ENCODE results near the gene SEBOX.

SEBOX gene

DNA sequence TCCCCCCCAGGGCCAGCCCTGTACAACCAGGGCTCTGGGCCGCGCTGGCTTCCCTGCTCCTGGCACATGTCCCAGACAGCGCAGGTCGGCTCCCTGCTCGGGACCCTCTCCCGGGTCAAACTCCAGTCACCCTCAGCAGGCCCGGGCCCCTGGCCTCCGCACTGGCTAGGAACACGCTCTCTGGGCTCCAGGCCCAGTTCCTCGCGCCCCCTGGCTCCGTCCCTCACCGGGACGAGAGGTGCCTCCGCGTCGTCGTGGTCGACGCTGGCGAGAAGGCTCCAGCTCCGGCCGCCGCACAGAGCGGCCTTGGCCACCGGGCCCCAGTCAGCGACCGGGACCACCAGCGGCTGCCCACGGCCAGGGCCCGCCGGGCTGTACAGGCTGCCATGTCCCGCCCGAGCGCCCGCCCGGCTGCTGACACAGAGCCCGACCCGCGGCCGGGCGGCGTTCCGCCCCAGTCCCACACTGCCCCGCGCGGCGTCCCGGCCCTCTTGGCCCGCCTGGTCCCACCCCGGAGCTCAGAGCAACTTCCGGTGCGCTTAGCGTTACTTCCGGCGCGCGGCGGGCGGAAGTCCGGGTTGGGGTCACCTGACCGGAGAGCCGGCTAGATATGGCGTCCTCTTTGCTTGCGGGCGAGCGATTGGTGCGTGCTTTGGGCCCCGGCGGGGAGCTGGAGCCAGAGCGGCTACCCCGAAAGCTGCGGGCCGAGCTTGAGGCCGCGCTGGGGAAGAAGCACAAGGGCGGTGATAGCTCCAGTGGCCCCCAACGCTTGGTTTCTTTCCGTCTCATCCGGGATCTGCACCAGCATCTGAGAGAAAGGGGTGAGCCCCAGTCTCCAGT is 7.7 kb downstream of the SEBOX start, which contains the start of gene POLDIP2:
Gene POLDIP2 (minus strand): TSS at position 467 of the 840 bp plus-strand sequence. CDS start 79 bp downstream, at position 388.
- H3K4me3 Mint-ChIP-seq: peak within 1 kb of the TSS; percentile 93
- H3K36me3 Mint-ChIP-seq (ENCODE audit: insufficient read depth): peaks cover 42% of the 10 kb centered on the region
- ATAC-seq (replicated peaks; ENCODE audit: extremely low read depth, poor library complexity, severe bottlenecking) (peak; percentile 100), DNase-seq (ENCODE audit: low spot score in 2 of 2) (peak; percentile 91 to 94)
- H3K27me3 Mint-ChIP-seq: no peaks in the 10 kb centered on the region
- H3K9me3 Mint-ChIP-seq: no peaks in the 10 kb centered on the region
- H3K27ac Mint-ChIP-seq (ENCODE audit: low read depth): peak within 1 kb of the TSS; percentile 94
- peaks cover 25% of the 10 kb centered on the region for H3K4me1 Mint-ChIP-seq

DNA sequence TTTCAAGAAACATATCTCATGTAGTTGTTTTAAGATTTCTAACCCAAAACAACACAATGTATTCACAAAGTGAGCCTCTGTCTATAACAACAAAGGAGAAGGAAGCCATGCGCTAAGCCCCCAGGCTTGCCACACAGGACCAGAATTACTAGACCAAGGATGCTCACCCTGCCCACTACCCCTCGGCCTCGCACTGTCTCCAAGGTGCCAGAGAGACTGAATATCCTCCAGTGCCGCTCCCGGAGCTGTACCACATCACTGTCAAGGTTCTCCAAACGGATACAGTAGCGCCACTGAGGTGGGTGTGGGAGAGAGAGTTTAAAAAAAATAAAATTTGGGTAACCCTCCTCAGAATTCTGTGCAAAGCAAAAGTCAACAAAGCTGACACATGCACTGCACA is 14.7 kb downstream of the SEBOX start:
- no peaks in the 10 kb centered on the region for H3K9me3 Mint-ChIP-seq
- ATAC-seq (replicated peaks; ENCODE audit: extremely low read depth, poor library complexity, severe bottlenecking) (no peak), DNase-seq (ENCODE audit: low spot score in 2 of 2) (no peak)
- H3K27me3 Mint-ChIP-seq: no peaks in the 10 kb centered on the region
- H3K4me1 Mint-ChIP-seq: no peaks in the 10 kb centered on the region
- H3K36me3 Mint-ChIP-seq (ENCODE audit: insufficient read depth): peaks cover 43% of the 10 kb centered on the region
- no peak overlapping the region for H3K4me3 Mint-ChIP-seq
- no peak overlapping the region for H3K27ac Mint-ChIP-seq (ENCODE audit: low read depth)

DNA sequence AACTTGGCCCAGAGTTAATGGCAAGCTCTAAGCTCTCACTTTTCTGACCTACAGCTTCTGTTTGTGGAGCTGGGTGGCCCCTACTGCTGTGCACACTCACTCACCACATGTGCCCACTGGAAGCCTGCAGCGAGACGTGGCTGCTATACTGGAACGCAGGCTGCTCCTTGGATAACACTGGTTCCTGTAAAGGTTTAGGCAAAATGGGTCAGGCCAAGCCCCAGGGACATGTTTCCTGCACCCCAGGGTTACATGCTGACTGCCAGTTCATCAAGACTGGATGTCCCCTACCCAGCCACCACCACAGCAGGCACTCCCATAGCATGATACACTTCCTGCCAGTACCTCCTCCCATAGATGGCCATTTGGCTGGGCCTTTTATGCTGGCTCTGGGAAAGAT is 16.0 kb downstream of the SEBOX start:
- H3K36me3 Mint-ChIP-seq (ENCODE audit: insufficient read depth): peaks cover 46% of the 10 kb centered on the region
- no peak overlapping the region for H3K4me3 Mint-ChIP-seq
- no peak overlapping the region for H3K27ac Mint-ChIP-seq (ENCODE audit: low read depth)
- no peaks in the 10 kb centered on the region for H3K4me1 Mint-ChIP-seq
- H3K9me3 Mint-ChIP-seq: no peaks in the 10 kb centered on the region
- ATAC-seq (replicated peaks; ENCODE audit: extremely low read depth, poor library complexity, severe bottlenecking): no peak
- no peak for DNase-seq (ENCODE audit: low spot score in 2 of 2)
- H3K27me3 Mint-ChIP-seq: no peaks in the 10 kb centered on the region

DNA sequence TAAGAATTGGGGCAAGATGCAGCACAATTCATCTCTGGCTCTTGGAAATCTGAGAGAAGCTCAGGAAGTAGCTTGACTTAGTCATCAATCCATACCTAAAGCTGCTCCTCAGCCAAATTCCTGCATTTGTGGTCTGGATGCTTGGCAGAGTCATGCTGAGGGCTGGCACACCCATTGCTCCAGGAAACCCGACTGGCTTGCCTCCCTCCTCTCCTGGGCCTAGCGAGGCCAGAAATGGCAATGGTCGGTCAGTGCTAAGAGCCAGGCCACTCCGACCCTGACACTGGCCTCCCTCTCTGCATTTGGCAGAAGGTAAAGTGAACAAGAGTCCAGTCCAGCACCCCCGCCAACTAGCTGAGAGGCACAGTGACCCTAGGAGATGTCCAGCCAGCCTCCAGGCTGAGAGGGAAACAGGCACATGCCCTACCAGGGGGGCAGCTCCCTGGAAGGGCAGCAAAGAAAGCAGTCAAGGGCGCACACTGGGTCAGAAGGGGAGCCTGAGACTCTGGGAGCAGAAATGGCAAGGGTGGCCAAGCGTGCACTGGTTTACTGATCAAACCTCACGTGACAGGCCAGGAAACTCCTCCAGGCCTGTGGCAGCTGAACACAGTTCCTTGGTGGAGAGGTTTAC is 17.6 kb downstream of the SEBOX start:
- no peaks in the 10 kb centered on the region for H3K4me1 Mint-ChIP-seq
- H3K27ac Mint-ChIP-seq (ENCODE audit: low read depth): no peak overlapping the region
- no peaks in the 10 kb centered on the region for H3K27me3 Mint-ChIP-seq
- H3K9me3 Mint-ChIP-seq: no peaks in the 10 kb centered on the region
- no peak overlapping the region for H3K4me3 Mint-ChIP-seq
- no peak for ATAC-seq (replicated peaks; ENCODE audit: extremely low read depth, poor library complexity, severe bottlenecking)
- peaks cover 42% of the 10 kb centered on the region for H3K36me3 Mint-ChIP-seq (ENCODE audit: insufficient read depth)
- DNase-seq (ENCODE audit: low spot score in 2 of 2): no peak

DNA sequence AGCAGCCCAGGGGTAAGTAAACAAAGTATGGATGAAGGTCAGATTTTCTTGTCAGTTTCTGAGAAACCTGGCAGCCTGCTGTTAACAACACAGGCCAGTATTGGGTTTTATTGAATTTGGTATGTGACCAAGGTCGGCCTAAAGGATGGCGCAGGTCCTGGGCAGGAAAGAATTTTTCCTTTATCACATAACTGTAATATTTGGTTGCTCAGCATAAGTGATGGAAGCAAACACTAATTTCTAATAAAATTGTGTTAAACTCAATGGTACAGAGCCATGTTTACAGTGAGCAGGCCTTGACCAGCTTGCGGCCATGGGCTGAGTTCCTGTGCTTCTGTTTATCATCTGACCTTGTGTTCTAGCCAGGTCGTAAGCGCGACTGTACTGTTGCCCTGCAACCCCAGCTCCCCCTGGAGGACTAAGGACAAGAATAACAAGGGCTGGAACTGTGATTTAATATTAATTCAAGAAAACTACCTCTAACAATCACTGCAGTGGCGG is 18.2 kb downstream of the SEBOX start:
- no peak for DNase-seq (ENCODE audit: low spot score in 2 of 2)
- no peaks in the 10 kb centered on the region for H3K27me3 Mint-ChIP-seq
- ATAC-seq (replicated peaks; ENCODE audit: extremely low read depth, poor library complexity, severe bottlenecking): no peak
- H3K4me1 Mint-ChIP-seq: no peaks in the 10 kb centered on the region
- H3K27ac Mint-ChIP-seq (ENCODE audit: low read depth): no peak overlapping the region
- H3K36me3 Mint-ChIP-seq (ENCODE audit: insufficient read depth): peaks cover 39% of the 10 kb centered on the region
- H3K9me3 Mint-ChIP-seq: no peaks in the 10 kb centered on the region
- no peak overlapping the region for H3K4me3 Mint-ChIP-seq

DNA sequence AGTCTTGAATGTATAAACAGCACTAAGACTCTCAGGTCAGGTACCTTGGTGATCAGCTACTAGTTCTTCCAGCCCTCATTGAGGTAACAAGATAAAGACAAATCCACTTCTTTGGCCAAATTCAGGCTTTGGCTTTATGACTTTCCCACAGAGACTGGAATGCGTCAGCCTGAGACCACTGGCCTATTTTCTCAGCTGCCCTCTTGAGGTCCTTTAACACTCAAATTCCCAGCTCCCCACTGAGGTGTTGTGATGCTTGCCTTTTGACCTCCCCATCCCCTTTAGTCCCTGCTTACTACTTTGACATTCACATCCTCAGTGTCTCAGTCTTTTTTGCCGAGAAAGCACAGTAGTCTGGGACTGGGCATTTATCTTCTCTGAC is 18.8 kb downstream of the SEBOX start:
- Mint-ChIP-seq H3K27me3 (no peaks in the 10 kb centered on the region), H3K4me1 (no peaks in the 10 kb centered on the region), H3K36me3 (ENCODE audit: insufficient read depth) (peaks cover 34% of the 10 kb centered on the region), H3K4me3 (no peak overlapping the region), H3K27ac (ENCODE audit: low read depth) (no peak overlapping the region), H3K9me3 (no peaks in the 10 kb centered on the region)
- no peak for DNase-seq (ENCODE audit: low spot score in 2 of 2)
- ATAC-seq (replicated peaks; ENCODE audit: extremely low read depth, poor library complexity, severe bottlenecking): no peak

DNA sequence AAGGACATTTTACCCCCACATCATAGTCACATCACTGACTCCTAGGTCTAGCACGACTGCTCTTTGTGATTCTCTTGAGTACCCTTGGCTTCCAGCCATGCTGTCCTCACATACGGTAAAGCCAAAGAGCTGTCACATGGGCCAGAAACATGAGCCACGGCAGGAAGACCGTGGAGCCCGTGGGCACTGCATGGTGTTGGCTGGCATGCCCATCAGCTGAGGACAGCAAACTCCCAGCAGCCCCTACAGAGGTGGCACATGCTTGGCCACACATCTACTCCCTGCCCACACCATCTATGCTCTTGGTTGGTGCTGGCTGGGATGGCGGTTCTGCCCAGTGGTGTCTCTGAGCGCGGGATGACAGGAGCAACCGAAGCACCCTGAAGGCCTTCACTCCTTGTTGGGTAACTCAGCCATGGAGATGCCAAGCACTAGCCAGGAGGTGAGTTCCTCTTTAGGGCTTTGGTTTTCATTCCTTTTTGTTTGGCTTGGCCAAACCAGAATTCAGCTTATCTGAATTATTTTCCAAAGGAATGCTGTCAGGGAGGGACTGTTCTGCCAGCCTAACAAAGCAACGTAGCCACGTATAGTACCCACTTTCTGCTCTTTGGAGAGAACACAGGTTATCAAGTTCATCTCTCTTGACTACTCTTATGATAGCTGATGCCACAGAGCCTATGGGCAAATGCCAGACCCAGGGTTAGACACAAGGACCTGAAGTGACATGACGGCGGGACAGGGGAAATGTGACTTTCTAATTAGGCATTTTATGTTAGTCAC is 19.4 kb downstream of the SEBOX start:
- Mint-ChIP-seq H3K27me3 (no peaks in the 10 kb centered on the region), H3K36me3 (ENCODE audit: insufficient read depth) (peaks cover 36% of the 10 kb centered on the region)
- ATAC-seq (replicated peaks; ENCODE audit: extremely low read depth, poor library complexity, severe bottlenecking): no peak

DNA sequence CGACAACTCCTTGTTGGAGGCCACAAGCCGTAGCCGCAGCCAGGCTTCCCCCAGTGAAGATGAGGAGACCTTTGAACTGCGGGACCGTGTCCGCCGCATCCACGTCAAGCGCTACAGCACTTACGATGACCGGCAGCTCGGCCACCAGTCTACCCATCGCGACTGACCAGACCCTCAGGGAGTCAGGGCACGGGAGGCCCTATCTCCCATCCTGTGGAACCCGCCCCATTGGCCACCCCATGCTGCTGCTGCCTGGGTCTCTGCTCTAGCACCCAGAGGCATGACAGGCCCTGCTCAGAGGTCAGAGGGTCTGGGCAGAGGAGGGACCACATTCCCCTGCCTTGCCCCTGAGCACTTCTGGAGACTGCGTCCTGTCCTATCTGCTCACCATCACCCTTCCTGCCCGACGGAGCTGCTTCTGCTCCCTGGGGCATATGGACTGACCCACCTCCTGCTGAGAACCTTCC is 20.5 kb downstream of the SEBOX start:
- no peaks in the 10 kb centered on the region for H3K27me3 Mint-ChIP-seq
- peaks cover 33% of the 10 kb centered on the region for H3K36me3 Mint-ChIP-seq (ENCODE audit: insufficient read depth)
- ATAC-seq (replicated peaks; ENCODE audit: extremely low read depth, poor library complexity, severe bottlenecking): no peak
- H3K27ac Mint-ChIP-seq (ENCODE audit: low read depth): no peak overlapping the region
- no peaks in the 10 kb centered on the region for H3K4me1 Mint-ChIP-seq
- no peak overlapping the region for H3K4me3 Mint-ChIP-seq
- H3K9me3 Mint-ChIP-seq: no peaks in the 10 kb centered on the region
- DNase-seq (ENCODE audit: low spot score in 2 of 2): no peak

More for the DNA sequence above, 19.4 kb downstream of the SEBOX start:
- H3K4me1 Mint-ChIP-seq: no peaks in the 10 kb centered on the region
- DNase-seq (ENCODE audit: low spot score in 2 of 2): no peak
- no peak overlapping the region for H3K4me3 Mint-ChIP-seq
- H3K27ac Mint-ChIP-seq (ENCODE audit: low read depth): no peak overlapping the region
- no peaks in the 10 kb centered on the region for H3K9me3 Mint-ChIP-seq

DNA sequence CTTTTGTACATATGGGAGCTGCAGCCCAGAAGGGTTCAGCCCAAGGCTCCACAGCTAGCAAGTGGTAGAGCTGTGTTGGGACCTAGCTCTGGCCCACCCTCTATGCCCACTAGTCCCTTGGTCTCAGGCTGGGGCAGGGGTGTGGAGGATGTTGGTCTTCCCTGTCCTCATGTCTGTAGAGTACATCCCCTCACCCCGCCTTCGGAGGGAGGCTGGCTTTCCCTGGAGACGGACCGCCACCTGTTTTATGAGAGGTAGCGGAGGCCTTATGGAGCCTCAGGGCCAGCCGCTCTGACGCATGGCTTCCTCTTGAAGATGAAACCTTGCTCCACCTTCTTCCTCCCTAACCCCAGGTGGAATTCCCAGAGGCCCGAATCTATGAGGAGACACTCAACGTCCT is 21.0 kb downstream of the SEBOX start:
- DNase-seq (ENCODE audit: low spot score in 2 of 2): no peak
- no peak for ATAC-seq (replicated peaks; ENCODE audit: extremely low read depth, poor library complexity, severe bottlenecking)
- no peaks in the 10 kb centered on the region for H3K27me3 Mint-ChIP-seq
- H3K27ac Mint-ChIP-seq (ENCODE audit: low read depth): no peak overlapping the region
- no peaks in the 10 kb centered on the region for H3K4me1 Mint-ChIP-seq
- H3K36me3 Mint-ChIP-seq (ENCODE audit: insufficient read depth): peaks cover 33% of the 10 kb centered on the region
- H3K9me3 Mint-ChIP-seq: no peaks in the 10 kb centered on the region
- no peak overlapping the region for H3K4me3 Mint-ChIP-seq

DNA sequence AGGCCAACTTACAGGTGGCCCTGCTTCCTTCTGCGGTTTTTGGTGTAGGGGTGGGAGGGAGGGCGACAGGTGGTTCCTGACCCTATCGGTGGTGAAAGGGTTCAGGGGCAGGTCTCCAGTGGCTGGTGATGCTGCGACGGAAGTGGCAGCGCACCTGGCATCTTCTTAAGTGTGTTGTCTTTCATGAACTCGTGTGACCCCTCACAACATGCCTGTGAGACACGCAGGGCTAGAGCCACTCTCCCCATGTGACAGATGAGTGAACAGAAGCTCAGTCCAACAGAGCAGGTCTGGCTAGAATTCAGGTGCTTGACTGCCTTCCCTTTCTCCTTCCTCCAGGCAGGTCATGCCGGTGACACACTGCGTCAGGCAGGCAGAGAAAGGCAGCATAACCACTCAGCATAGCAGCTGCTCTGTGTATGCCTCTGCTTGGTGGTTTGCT is 21.5 kb downstream of the SEBOX start:
- Mint-ChIP-seq H3K36me3 (ENCODE audit: insufficient read depth) (peaks cover 29% of the 10 kb centered on the region), H3K9me3 (no peaks in the 10 kb centered on the region)
- no peak for ATAC-seq (replicated peaks; ENCODE audit: extremely low read depth, poor library complexity, severe bottlenecking)

DNA sequence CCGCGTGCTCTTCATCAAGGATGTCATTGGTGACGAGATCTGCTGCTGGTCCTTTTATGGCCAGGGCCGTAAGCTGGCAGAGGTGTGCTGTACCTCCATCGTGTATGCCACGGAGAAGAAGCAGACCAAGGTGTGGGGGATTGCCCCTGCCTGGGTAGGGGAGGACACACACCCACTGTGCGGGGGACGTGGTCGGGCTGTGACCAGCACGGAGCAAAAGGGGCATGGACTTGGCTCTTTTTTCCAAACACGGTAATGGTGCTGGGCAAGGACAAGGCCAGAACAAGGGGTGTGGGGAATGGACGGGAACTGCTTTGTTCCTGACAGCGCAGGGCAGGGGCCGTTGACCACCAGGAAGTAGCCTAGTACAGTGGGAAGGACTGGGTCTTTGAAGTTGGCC is 22.7 kb downstream of the SEBOX start:
- H3K9me3 Mint-ChIP-seq: no peaks in the 10 kb centered on the region
- H3K36me3 Mint-ChIP-seq (ENCODE audit: insufficient read depth): peaks cover 25% of the 10 kb centered on the region
- ATAC-seq (replicated peaks; ENCODE audit: extremely low read depth, poor library complexity, severe bottlenecking) (no peak), DNase-seq (ENCODE audit: low spot score in 2 of 2) (no peak)
- no peaks in the 10 kb centered on the region for H3K27me3 Mint-ChIP-seq
- no peak overlapping the region for H3K4me3 Mint-ChIP-seq
- no peak overlapping the region for H3K27ac Mint-ChIP-seq (ENCODE audit: low read depth)
- H3K4me1 Mint-ChIP-seq: peaks cover 6% of the 10 kb centered on the region

More for the DNA sequence above, 21.5 kb downstream of the SEBOX start:
- no peaks in the 10 kb centered on the region for H3K4me1 Mint-ChIP-seq
- DNase-seq (ENCODE audit: low spot score in 2 of 2): no peak
- H3K27ac Mint-ChIP-seq (ENCODE audit: low read depth): no peak overlapping the region
- no peak overlapping the region for H3K4me3 Mint-ChIP-seq
- H3K27me3 Mint-ChIP-seq: no peaks in the 10 kb centered on the region

DNA sequence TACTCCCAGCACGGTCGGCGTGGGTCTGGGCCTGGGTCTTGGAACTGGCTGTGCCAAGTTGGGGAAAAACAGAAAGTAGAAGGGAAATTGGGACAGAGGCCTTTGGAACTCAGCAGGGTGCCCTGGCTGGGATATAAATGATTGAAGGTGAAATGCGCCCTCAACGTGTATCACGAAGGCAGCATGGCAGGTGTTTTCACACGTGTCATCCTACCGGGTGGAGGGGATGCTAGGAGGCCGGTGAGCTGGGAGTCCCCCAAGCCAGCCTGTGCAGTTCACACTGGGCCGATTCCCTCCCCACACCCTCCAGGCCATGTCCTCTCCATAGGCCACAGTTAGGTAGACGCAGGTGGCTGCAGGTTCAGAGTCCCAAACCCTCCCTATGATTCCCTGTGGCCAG is 23.5 kb downstream of the SEBOX start:
- Mint-ChIP-seq H3K27ac (ENCODE audit: low read depth) (no peak overlapping the region), H3K9me3 (no peaks in the 10 kb centered on the region), H3K4me3 (no peak overlapping the region), H3K4me1 (peaks cover 12% of the 10 kb centered on the region), H3K27me3 (no peaks in the 10 kb centered on the region), H3K36me3 (ENCODE audit: insufficient read depth) (peaks cover 21% of the 10 kb centered on the region)
- no peak for DNase-seq (ENCODE audit: low spot score in 2 of 2)
- ATAC-seq (replicated peaks; ENCODE audit: extremely low read depth, poor library complexity, severe bottlenecking): no peak
